Uterus (tissue), 2 donors: ENCODE measurements around the gene PDLIM1.

ENCODE experiments used
- POLR2A ChIP-seq, 2 donors: fragments of 450-650 bp; IDR thresholded peaks; one replicate each; pipeline ENCODE4 v1.6.1; 2016; ENCODE audit warnings: antibody characterized with exemption in 2 of 2, mild to moderate bottlenecking in 1 of 2, moderate library complexity in 1 of 2
- TF ChIP-seq, protein P1 (sequence below), 4 experiments: fragments of 200-600 bp in 2 of 4; fragments of 450-650 bp in 2 of 4; sonication (generic) in 2 of 4; IDR thresholded peaks; one replicate each; pipeline ENCODE4 v1.5.1; 2016 to 2019; ENCODE audit warnings: antibody characterized with exemption in 4 of 4, mild to moderate bottlenecking in 2 of 4, moderate library complexity in 1 of 4

DNA sequence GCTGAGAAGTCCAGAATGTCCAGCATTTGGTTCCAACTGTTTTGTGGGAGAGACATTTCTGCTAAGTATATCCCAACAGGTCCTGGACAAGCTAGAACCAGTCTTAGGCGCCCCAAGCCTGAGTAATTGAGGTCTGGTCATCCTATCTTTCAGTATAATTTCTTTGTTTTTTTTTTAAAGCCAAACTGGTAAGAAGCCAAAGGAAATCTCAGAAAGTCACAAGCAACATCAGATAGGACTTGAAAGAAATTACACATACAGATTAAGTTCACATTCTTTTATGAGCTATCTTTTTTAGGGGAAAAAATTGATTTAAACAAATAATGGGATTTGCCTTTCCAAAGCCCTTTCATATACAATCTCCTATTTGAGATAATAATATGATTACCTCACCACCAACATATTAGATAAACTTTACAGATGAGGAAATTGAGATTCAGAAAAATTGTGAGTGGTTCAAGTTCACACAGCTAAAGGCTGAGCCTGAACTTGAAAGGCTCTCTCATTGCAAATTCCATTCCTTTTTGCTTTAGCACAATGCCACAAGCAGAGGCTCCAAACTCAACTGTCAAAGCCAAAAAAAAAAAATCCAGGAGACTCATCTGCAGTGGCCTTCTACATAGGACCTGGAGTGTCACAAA is 15.0 kb downstream of the PDLIM1 start:
- TF ChIP-seq, protein P1, sequence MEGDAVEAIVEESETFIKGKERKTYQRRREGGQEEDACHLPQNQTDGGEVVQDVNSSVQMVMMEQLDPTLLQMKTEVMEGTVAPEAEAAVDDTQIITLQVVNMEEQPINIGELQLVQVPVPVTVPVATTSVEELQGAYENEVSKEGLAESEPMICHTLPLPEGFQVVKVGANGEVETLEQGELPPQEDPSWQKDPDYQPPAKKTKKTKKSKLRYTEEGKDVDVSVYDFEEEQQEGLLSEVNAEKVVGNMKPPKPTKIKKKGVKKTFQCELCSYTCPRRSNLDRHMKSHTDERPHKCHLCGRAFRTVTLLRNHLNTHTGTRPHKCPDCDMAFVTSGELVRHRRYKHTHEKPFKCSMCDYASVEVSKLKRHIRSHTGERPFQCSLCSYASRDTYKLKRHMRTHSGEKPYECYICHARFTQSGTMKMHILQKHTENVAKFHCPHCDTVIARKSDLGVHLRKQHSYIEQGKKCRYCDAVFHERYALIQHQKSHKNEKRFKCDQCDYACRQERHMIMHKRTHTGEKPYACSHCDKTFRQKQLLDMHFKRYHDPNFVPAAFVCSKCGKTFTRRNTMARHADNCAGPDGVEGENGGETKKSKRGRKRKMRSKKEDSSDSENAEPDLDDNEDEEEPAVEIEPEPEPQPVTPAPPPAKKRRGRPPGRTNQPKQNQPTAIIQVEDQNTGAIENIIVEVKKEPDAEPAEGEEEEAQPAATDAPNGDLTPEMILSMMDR (IDR thresholded peaks at IDR 0.05), result no peak
- no peak for TF ChIP-seq POLR2A (IDR thresholded peaks at IDR 0.05)
